BE2C (cell line): ENCODE measurements around the gene CHL1.

Source experiments
- DNase-seq: peaks from one replicate; pipeline ENCODE4 v3.0.0-alpha.2; 2020
- H3K27me3 ChIP-seq: fragments of 250-450 bp; sonication (Bioruptor Pico); 2 replicates; pipeline ENCODE4 v1.5.1; 2020; ENCODE audit warnings: mild to moderate bottlenecking
- H3K36me3 ChIP-seq: fragments of 250-450 bp; sonication (Bioruptor Pico); 2 replicates; pipeline ENCODE4 v1.5.1; 2020; ENCODE audit warnings: mild to moderate bottlenecking
- H3K4me1 ChIP-seq: fragments of 250-450 bp; sonication (Bioruptor Pico); 2 replicates; pipeline ENCODE4 v1.5.1; 2020
- H3K4me3 ChIP-seq: 2 replicates; pipeline ENCODE4 v1.5.1; 2011; ENCODE audit warnings: low read depth, low read length
- H3K9me3 ChIP-seq: fragments of 250-450 bp; sonication (Bioruptor Pico); 2 replicates; pipeline ENCODE4 v1.5.1; 2020
- CTCF ChIP-seq: IDR thresholded peaks from 2 replicates; pipeline ENCODE4 v1.5.1; 2012; ENCODE audit warnings: mild to moderate bottlenecking, low read depth, low read length

Gene CHL1

DNA sequence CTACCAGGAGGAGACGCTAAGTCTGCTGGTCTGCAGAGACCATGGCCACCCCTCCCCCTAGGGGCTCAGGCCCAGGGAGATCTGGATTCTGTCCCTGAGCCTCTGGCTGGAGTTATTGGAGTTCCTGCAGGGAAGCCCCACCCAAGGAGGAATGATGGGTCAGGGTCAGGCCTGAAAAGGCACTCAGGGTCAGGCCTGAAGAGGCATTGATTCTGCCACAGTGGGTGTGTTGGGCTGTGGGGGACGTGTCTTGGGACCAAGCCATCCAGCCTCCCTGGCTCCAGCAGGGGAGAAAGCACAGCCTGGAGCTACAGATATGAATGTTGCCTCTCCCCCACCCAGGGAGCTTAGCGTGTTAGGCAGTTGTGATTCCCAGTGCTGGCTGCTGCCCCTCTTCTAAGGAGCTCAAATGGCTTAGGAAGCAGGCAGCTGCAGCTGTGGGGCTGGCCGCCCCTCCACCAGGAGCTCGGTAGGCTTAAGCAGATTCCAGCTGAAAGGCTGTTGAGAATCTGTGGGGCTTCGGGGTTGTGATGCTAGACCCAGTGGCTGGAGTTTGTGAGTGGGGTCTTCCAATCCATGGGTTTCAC lies 176.7 kb downstream of the CHL1 start:
- H3K4me3 ChIP-seq = no peak overlapping the region
- H3K27me3 ChIP-seq = no peaks in the 10 kb centered on the region
- no peak for DNase-seq
- TF ChIP-seq CTCF = no peak
- H3K4me1 ChIP-seq = no peaks in the 10 kb centered on the region
- H3K36me3 ChIP-seq = no peaks in the 10 kb centered on the region
- no peaks in the 10 kb centered on the region for H3K9me3 ChIP-seq

GRCh38 chr3:374459-374858 lies 177.9 kb downstream of the CHL1 start:
- H3K9me3 ChIP-seq = no peaks in the 10 kb centered on the region
- no peak for TF ChIP-seq CTCF
- no peaks in the 10 kb centered on the region for H3K27me3 ChIP-seq
- H3K36me3 ChIP-seq = no peaks in the 10 kb centered on the region
- no peaks in the 10 kb centered on the region for H3K4me1 ChIP-seq
- no peak for DNase-seq
- no peak overlapping the region for H3K4me3 ChIP-seq

- no peaks in the 10 kb centered on the region for H3K9me3 ChIP-seq
- peak; percentile 33 for TF ChIP-seq CTCF
- H3K27me3 ChIP-seq = no peaks in the 10 kb centered on the region
- H3K4me1 ChIP-seq = no peaks in the 10 kb centered on the region
- no peaks in the 10 kb centered on the region for H3K36me3 ChIP-seq
- no peak overlapping the region for H3K4me3 ChIP-seq
- DNase-seq = no peak
These were observed 180.6 kb downstream of the CHL1 start for GRCh38 chr3:377158-377561.

DNA sequence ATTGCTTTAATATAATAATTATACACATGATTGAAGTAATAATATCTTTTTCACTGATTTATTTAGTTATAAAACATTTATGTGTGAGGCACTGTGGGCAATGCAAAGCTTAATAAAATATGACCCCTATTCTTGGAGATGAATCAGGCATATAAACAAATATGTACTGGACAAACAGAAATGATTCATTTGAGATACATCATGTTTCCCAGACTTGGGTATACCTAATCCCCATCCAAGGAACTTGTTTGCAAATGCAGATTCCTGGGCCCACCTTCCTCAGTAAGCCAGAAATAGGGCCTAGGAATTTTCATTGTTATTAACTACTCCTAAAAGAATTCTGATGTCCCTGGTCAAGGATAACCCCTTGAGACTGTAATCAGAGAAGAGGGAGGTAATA lies 184.2 kb downstream of the CHL1 start:
- no peak for DNase-seq
- Histone ChIP-seq H3K4me1 (no peaks in the 10 kb centered on the region), H3K9me3 (no peaks in the 10 kb centered on the region), H3K36me3 (no peaks in the 10 kb centered on the region), H3K4me3 (no peak overlapping the region), H3K27me3 (no peaks in the 10 kb centered on the region)
- no peak for TF ChIP-seq CTCF

- no peak for TF ChIP-seq CTCF
- no peaks in the 10 kb centered on the region for H3K27me3 ChIP-seq
These were observed 188.6 kb downstream of the CHL1 start for GRCh38 chr3:385151-385550.

GRCh38 chr3:394775-395174 lies 198.2 kb downstream of the CHL1 start:
- DNase-seq = no peak
- H3K4me1 ChIP-seq = no peaks in the 10 kb centered on the region
- no peaks in the 10 kb centered on the region for H3K36me3 ChIP-seq
- H3K27me3 ChIP-seq = no peaks in the 10 kb centered on the region
- H3K4me3 ChIP-seq = no peak overlapping the region
- no peaks in the 10 kb centered on the region for H3K9me3 ChIP-seq
- TF ChIP-seq CTCF = no peak

More at GRCh38 chr3:385151-385550, 188.6 kb downstream of the CHL1 start:
- no peaks in the 10 kb centered on the region for H3K9me3 ChIP-seq
- H3K36me3 ChIP-seq = no peaks in the 10 kb centered on the region
- no peak for DNase-seq
- no peak overlapping the region for H3K4me3 ChIP-seq
- H3K4me1 ChIP-seq = no peaks in the 10 kb centered on the region
